ENCODE data around the gene SENP1.
"Not testable (repeated sequence)": the region's sequence is repeated elsewhere in the genome, so short reads cannot be mapped to it uniquely, and the experiment has no call there.

Gene SENP1

GRCh38 chr12:48105867-48106680, at the start of gene SENP1:
TSS of gene SENP1 (minus strand) at chr12:48106079. CDS start at chr12:48101472, 4,607 bp downstream.
- peak; percentile 80 to 88 (median 82) for DNase-seq (ENCODE audit: low read depth in 3 of 3)

- no peak for DNase-seq (ENCODE audit: low read depth in 3 of 3)
These were observed 45.4 kb upstream of the SENP1 start for GRCh38 chr12:48151103-48151771.

- no peak for DNase-seq (ENCODE audit: low read depth in 3 of 3)
These were observed 40.1 kb upstream of the SENP1 start for GRCh38 chr12:48145981-48146380.

GRCh38 chr12:48143898-48144297, 38.0 kb upstream of the SENP1 start:
- DNase-seq (ENCODE audit: low read depth in 3 of 3): no peak

GRCh38 chr12:48142818-48143674, 37.2 kb upstream of the SENP1 start:
- no peak for DNase-seq (ENCODE audit: low read depth in 3 of 3)

- DNase-seq (ENCODE audit: low read depth in 3 of 3): no peak
These were observed 29.1 kb upstream of the SENP1 start for GRCh38 chr12:48135027-48135426.

GRCh38 chr12:48132826-48133225, 26.9 kb upstream of the SENP1 start:
- no peak for DNase-seq (ENCODE audit: low read depth in 3 of 3)

- DNase-seq (ENCODE audit: low read depth in 3 of 3): no peak
These were observed 25.6 kb upstream of the SENP1 start for GRCh38 chr12:48131517-48131916.

GRCh38 chr12:48129376-48129775, 23.5 kb upstream of the SENP1 start:
- DNase-seq (ENCODE audit: low read depth in 3 of 3): no peak

GRCh38 chr12:48128800-48129199, 22.9 kb upstream of the SENP1 start:
- no peak for DNase-seq (ENCODE audit: low read depth in 3 of 3)

- DNase-seq (ENCODE audit: low read depth in 3 of 3): no peak
These were observed 21.2 kb upstream of the SENP1 start for GRCh38 chr12:48126953-48127630.

GRCh38 chr12:48125985-48126384, 20.1 kb upstream of the SENP1 start:
- DNase-seq (ENCODE audit: low read depth in 3 of 3): no peak

GRCh38 chr12:48125542-48125941, 19.7 kb upstream of the SENP1 start:
- DNase-seq (ENCODE audit: low read depth in 3 of 3): not testable (repeated sequence)

- DNase-seq (ENCODE audit: low read depth in 3 of 3): no peak
These were observed 17.3 kb upstream of the SENP1 start for GRCh38 chr12:48123169-48123568.

- DNase-seq (ENCODE audit: low read depth in 3 of 3): no peak
These were observed 16.4 kb upstream of the SENP1 start for GRCh38 chr12:48122065-48122834.

- no peak for DNase-seq (ENCODE audit: low read depth in 3 of 3)
These were observed 15.6 kb upstream of the SENP1 start for GRCh38 chr12:48121522-48121921.

- DNase-seq (ENCODE audit: low read depth in 3 of 3): no peak
These were observed 13.9 kb upstream of the SENP1 start for GRCh38 chr12:48119834-48120195.

GRCh38 chr12:48119078-48119833, 13.4 kb upstream of the SENP1 start, which contains the start of gene PFKM:
TSS of gene PFKM (plus strand) at chr12:48119364. CDS start at chr12:48122775, 3,411 bp downstream.
- peak; percentile 35 to 46 (median 43) for DNase-seq (ENCODE audit: low read depth in 3 of 3)

- DNase-seq (ENCODE audit: low read depth in 3 of 3): no peak
These were observed 12.5 kb upstream of the SENP1 start for GRCh38 chr12:48118284-48118871.

GRCh38 chr12:48115957-48116356, 10.1 kb upstream of the SENP1 start:
- no peak for DNase-seq (ENCODE audit: low read depth in 3 of 3)
